Trophoblast cell (in vitro differentiated cells and primary cell): ENCODE results near the gene USPL1.
A peak's percentile ranks its signal among the peaks of the same experiment; 100 is the strongest.

Experiments used
- DNase-seq, 2 donors: peaks; one replicate each; pipeline ENCODE4 v3.0.0-alpha.2; 2016
- H2AFZ ChIP-seq: 2 replicates; pipeline ENCODE4 v1.6.1; 2013; ENCODE audit warnings: low read length, moderate library complexity, mild to moderate bottlenecking; ENCODE audit not compliant: insufficient read depth, poor library complexity
- H2AK5ac ChIP-seq: 2 replicates; pipeline ENCODE4 v1.6.1; 2013; ENCODE audit warnings: mild to moderate bottlenecking, low read length
- H2BK120ac ChIP-seq: 2 replicates; pipeline ENCODE4 v1.6.1; 2013; ENCODE audit warnings: low read length, mild to moderate bottlenecking, moderate library complexity; ENCODE audit not compliant: insufficient read depth, poor library complexity
- H2BK12ac ChIP-seq: 2 replicates; pipeline ENCODE4 v1.6.1; 2013; ENCODE audit warnings: mild to moderate bottlenecking, low read length, moderate library complexity
- H2BK5ac ChIP-seq: 2 replicates; pipeline ENCODE4 v1.6.1; 2013; ENCODE audit warnings: low read length, low read depth, moderate library complexity, mild to moderate bottlenecking; ENCODE audit not compliant: poor library complexity
- H3K14ac ChIP-seq: 2 replicates; pipeline ENCODE4 v1.6.1; 2013; ENCODE audit warnings: mild to moderate bottlenecking, low read length
- H3K18ac ChIP-seq: 2 replicates; pipeline ENCODE4 v1.6.1; 2013; ENCODE audit warnings: mild to moderate bottlenecking, low read length
- H3K23ac ChIP-seq: 2 replicates; pipeline ENCODE4 v1.6.1; 2013; ENCODE audit warnings: low read length
- H3K27ac ChIP-seq: 2 replicates; pipeline ENCODE4 v1.5.1; 2013; ENCODE audit warnings: low read depth, mild to moderate bottlenecking, inconsistent platforms, low read length, moderate library complexity
- H3K27me3 ChIP-seq: 2 replicates; pipeline ENCODE4 v1.6.1; 2013; ENCODE audit warnings: inconsistent platforms, mild to moderate bottlenecking, low read length, moderate library complexity; ENCODE audit not compliant: insufficient read depth
- H3K36me3 ChIP-seq, 2 experiments: 1 replicate in 1 of 2; 2 replicates in 1 of 2; pipeline ENCODE4 v1.6.1; 2013; ENCODE audit warnings: low read length in 2 of 2, mild to moderate bottlenecking in 2 of 2, moderate library complexity in 1 of 2; ENCODE audit not compliant: insufficient read depth in 2 of 2, control insufficient read depth in 1 of 2
- H3K4ac ChIP-seq: 2 replicates; pipeline ENCODE4 v1.6.1; 2013; ENCODE audit warnings: low read depth, mild to moderate bottlenecking, low read length, moderate library complexity
- H3K4me1 ChIP-seq, 2 experiments: 1 replicate in 1 of 2; 2 replicates in 1 of 2; pipeline ENCODE4 v1.6.1; 2013; ENCODE audit warnings: low read length in 2 of 2, mild to moderate bottlenecking in 2 of 2, moderate library complexity in 1 of 2; ENCODE audit not compliant: insufficient read depth in 2 of 2, control insufficient read depth in 1 of 2
- H3K4me2 ChIP-seq: 2 replicates; pipeline ENCODE4 v1.6.1; 2013; ENCODE audit warnings: inconsistent platforms, mild to moderate bottlenecking, low read length, moderate library complexity
- H3K4me3 ChIP-seq: 2 replicates; pipeline ENCODE4 v1.5.1; 2013; ENCODE audit warnings: mild to moderate bottlenecking, low read depth, low read length, inconsistent platforms
- H3K79me1 ChIP-seq: one replicate; pipeline ENCODE4 v1.6.1; 2013; ENCODE audit warnings: low read length
- H3K79me2 ChIP-seq: 2 replicates; pipeline ENCODE4 v1.6.1; 2013; ENCODE audit warnings: low read length, mild to moderate bottlenecking; ENCODE audit not compliant: control insufficient read depth, insufficient read depth, poor library complexity
- H3K9ac ChIP-seq: 2 replicates; pipeline ENCODE4 v1.6.1; 2013; ENCODE audit warnings: mild to moderate bottlenecking, low read length
- H3K9me3 ChIP-seq: 2 replicates; pipeline ENCODE4 v1.6.1; 2013; ENCODE audit warnings: low read depth, mild to moderate bottlenecking, control low read depth, inconsistent platforms, low read length; ENCODE audit not compliant: insufficient read depth
- H4K12ac ChIP-seq: 2 replicates; pipeline ENCODE4 v1.6.1; 2013; ENCODE audit warnings: low read depth, mild to moderate bottlenecking, low read length, moderate library complexity
- H4K8ac ChIP-seq: 2 replicates; pipeline ENCODE4 v1.6.1; 2013; ENCODE audit warnings: low read depth, mild to moderate bottlenecking, low read length, moderate library complexity
- H4K91ac ChIP-seq: one replicate; pipeline ENCODE4 v1.6.1; 2013; ENCODE audit warnings: low read depth, mild to moderate bottlenecking, low read length, moderate library complexity
- WGBS: extraction: QIAGEN DNeasy Blood & Tissue Kit; methylation state at CpG from one replicate; pipeline ENCODE4 v1.1.7; 2013; ENCODE audit warnings: missing lambda C conversion rate; ENCODE audit not compliant: insufficient read length, insufficient coverage; ENCODE audit errors: extremely low coverage; 5-methylcytosine and 5-hydroxymethylcytosine counted together

USPL1 gene

DNA sequence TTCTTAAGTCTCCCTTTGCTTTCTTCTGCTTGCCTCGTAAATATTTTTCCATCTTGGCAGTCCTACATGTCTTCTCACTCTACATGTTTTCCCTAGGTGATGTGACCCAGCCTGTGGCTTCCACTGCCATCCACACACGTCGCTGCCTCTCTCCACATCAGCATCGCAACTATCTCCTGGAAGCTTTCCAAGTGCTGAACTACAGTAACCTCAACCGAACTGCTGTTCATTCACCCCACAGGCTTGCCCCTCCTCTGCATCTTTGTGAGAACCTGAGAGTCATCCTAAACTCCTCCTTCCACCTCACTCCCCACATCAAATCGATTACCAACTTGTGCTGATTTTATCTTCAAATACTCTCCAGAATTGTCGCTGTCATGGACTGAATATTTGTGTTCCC, 41.2 kb upstream of the USPL1 start:
- Histone ChIP-seq H3K27me3 (no peaks in the 10 kb centered on the region), H4K8ac (no peak overlapping the region), H2BK5ac (no peak overlapping the region), H3K4me1 (peaks cover 2 to 3% of the 10 kb centered on the region in 2 experiments), H3K4ac (no peak overlapping the region), H3K36me3 (no peaks in the 10 kb centered on the region), H2AK5ac (peak overlapping the region; percentile 40), H3K4me2 (no peak overlapping the region), H3K27ac (no peak overlapping the region), H3K79me2 (no peaks in the 10 kb centered on the region), H4K12ac (no peak overlapping the region), H2BK12ac (peak overlapping the region; percentile 68), H4K91ac (peak overlapping the region; percentile 31), H2AFZ (no peak overlapping the region), H3K18ac (no peak overlapping the region), H3K14ac (no peak overlapping the region), H3K23ac (no peak overlapping the region), H3K79me1 (no peaks in the 10 kb centered on the region), H3K9ac (no peak overlapping the region), H3K4me3 (no peak overlapping the region), H3K9me3 (no peaks in the 10 kb centered on the region), H2BK120ac (no peak overlapping the region)
- DNase-seq = no peak
- WGBS = 100% methylated on average over 1 of the region's 7 CpGs

DNA sequence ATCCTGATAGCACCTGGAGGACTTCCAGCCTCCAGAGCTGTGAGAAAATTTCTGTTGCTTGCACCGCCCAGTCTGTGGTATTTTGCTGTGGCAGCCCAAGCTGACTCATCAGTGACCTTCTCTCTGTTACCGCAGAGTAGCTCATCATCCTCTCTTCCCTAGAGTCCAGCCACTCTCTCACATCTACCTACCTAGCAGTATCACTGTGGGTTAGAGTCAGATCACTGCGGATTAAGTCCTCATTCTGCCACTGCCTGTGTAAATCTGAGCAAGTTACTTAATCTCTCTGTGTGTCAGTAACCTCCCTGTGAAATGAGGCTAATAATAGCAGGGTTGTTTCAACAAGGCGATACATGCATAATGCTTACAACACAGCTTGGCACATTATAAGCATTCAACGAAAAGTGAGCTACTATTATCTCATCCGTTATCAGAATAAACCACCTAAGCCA, 40.3 kb upstream of the USPL1 start:
- peak; percentile 19 to 50 for DNase-seq
- no CpG with 5 or more reads among the region's 6 CpGs for WGBS

DNA sequence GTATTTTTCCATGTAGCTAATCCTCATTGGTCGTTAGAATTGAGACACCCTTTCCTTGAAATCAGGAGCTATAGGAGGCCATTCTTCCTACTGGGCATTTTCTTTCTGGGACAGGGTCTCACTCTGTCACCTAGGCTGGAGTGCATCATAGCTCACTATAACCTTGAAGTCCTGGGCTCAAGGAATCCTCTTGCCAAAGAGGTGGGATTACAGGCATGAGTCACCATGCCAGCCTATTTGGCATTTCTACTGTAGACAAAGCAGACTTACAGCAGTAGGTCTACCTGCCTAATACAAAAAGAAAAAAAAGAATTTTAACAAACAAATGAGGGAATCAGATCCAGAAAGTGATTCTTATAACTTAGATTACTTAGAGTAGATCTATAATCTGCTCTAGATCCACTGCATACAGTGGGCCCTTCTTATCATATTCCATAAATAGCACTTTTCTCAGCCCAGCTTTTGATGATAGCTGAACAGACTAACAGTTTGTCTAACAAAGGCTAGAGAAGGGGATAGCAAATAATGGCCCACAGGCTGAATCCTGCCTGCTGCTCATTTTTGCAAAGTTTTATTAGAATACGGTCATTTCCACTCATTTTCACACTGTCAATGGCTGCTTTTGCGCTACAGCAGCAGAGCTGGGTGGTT, 36.7 kb upstream of the USPL1 start:
- Histone ChIP-seq H3K4ac (no peak overlapping the region), H3K79me2 (no peaks in the 10 kb centered on the region)

More for the DNA sequence above, 40.3 kb upstream of the USPL1 start:
- Histone ChIP-seq H3K79me1 (no peaks in the 10 kb centered on the region), H3K4me2 (no peak overlapping the region), H3K27me3 (no peaks in the 10 kb centered on the region), H3K9ac (no peak overlapping the region), H4K8ac (no peak overlapping the region), H4K12ac (no peak overlapping the region), H2AFZ (no peak overlapping the region), H3K23ac (no peak overlapping the region), H2AK5ac (no peak overlapping the region), H3K18ac (no peak overlapping the region), H3K4ac (no peak overlapping the region), H3K79me2 (no peaks in the 10 kb centered on the region), H3K36me3 (no peaks in the 10 kb centered on the region), H2BK12ac (no peak overlapping the region), H2BK5ac (no peak overlapping the region), H2BK120ac (no peak overlapping the region), H3K14ac (no peak overlapping the region), H4K91ac (no peak overlapping the region), H3K9me3 (no peaks in the 10 kb centered on the region), H3K4me1 (peaks cover 2 to 3% of the 10 kb centered on the region in 2 experiments), H3K4me3 (no peak overlapping the region), H3K27ac (no peak overlapping the region)

DNA sequence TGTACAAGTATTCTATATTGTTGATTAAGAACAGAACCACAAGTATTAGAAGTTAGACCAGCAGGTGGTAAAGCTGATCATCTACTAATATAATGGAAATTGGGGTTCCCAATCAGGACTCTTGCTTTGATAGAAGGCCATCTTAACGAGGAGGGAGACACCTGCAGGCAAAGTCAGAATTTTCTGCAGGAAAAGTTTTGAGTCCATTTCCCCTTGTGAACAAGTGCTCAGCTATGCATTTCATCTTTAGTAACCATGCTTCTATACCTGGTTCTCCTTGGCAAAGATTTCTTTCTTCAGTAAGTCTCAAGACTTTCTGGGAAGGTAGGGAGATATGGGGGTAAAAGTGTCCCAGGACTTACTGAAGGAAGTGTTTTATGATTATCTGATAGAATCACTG, 36.1 kb upstream of the USPL1 start:
- H3K79me1 ChIP-seq = no peaks in the 10 kb centered on the region
- H3K27me3 ChIP-seq = no peaks in the 10 kb centered on the region
- H2AK5ac ChIP-seq = no peak overlapping the region
- H2BK120ac ChIP-seq = no peak overlapping the region
- H4K12ac ChIP-seq = no peak overlapping the region
- no peak overlapping the region for H2AFZ ChIP-seq
- DNase-seq = peak in 1 of 2 donors; percentile 7
- H3K4ac ChIP-seq = no peak overlapping the region
- H3K9me3 ChIP-seq = no peaks in the 10 kb centered on the region
- H3K18ac ChIP-seq = no peak overlapping the region
- H3K4me3 ChIP-seq = no peak overlapping the region
- no peak overlapping the region for H2BK5ac ChIP-seq
- H3K36me3 ChIP-seq = no peaks in the 10 kb centered on the region
- H4K91ac ChIP-seq = no peak overlapping the region
- H3K27ac ChIP-seq = no peak overlapping the region
- peaks cover 3 to 4% of the 10 kb centered on the region in 2 experiments for H3K4me1 ChIP-seq
- H3K79me2 ChIP-seq = no peaks in the 10 kb centered on the region
- H4K8ac ChIP-seq = no peak overlapping the region
- H3K9ac ChIP-seq = no peak overlapping the region
- no CpG with 5 or more reads among the region's 1 CpG for WGBS
- no peak overlapping the region for H2BK12ac ChIP-seq
- no peak overlapping the region for H3K4me2 ChIP-seq
- no peak overlapping the region for H3K14ac ChIP-seq
- no peak overlapping the region for H3K23ac ChIP-seq

More for the DNA sequence above, 36.7 kb upstream of the USPL1 start:
- Histone ChIP-seq H3K36me3 (no peaks in the 10 kb centered on the region), H3K4me1 (peaks cover 3 to 4% of the 10 kb centered on the region in 2 experiments), H3K18ac (no peak overlapping the region), H3K9me3 (no peaks in the 10 kb centered on the region), H2AK5ac (no peak overlapping the region), H3K27ac (no peak overlapping the region), H3K79me1 (no peaks in the 10 kb centered on the region), H3K14ac (no peak overlapping the region), H2BK12ac (no peak overlapping the region), H4K91ac (no peak overlapping the region), H2AFZ (no peak overlapping the region), H4K8ac (no peak overlapping the region), H3K9ac (no peak overlapping the region), H2BK5ac (no peak overlapping the region), H3K23ac (no peak overlapping the region), H3K4me3 (no peak overlapping the region), H3K4me2 (no peak overlapping the region), H4K12ac (no peak overlapping the region), H3K27me3 (no peaks in the 10 kb centered on the region), H2BK120ac (no peak overlapping the region)
- no CpG with 5 or more reads among the region's 3 CpGs for WGBS
- no peak for DNase-seq
